Tongue (tissue), 2 donors: ENCODE results near the gene JAML. TPM values are rescaled to one million over a fixed set of nuclear protein-coding genes. Genes with fewer than 3 reads are reported as not detected.

Experiments
- DNase-seq: peaks from one replicate; pipeline ENCODE4 v3.0.0-alpha.2; 2015
- total RNA-seq: library from RNA; depleted of rRNA; stranded (reverse); fragments of >200 nt; gene quantifications from one replicate; pipeline ENCODE4 v1.2.3, GENCODE V29; 2014

The JAML gene
- total RNA-seq, 1 donor from 2014 or later: 9.7 TPM

DNA sequence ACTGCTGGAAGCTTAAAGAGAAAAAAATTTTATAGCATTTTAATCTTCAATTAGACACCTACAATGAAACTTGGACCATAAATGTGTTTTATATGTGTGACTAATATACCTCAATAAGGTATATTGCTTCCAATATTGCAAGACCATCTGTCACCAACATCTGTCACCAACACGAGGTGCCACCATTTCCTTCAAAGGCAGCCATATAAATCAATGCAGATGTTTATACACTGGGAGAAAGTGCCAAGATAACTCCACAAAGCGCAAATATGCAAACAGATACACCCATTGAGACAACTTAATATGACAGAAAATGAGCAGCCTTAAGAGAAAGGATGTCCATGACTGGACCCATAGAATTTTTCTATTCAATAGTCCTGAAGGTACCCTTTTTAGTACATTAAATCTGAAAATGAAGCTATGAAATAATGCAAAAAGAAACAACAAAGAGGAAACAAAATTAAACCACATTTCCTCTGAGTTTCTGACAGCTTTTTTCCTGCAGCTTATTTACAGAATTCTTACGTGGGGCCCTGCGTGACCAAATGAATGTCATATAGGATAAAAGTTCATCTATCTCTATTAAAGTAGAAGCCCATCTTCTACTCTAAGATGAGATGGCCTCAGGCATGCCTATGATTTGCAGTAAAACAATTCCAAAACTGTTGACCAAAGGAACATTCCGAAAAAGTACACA, 14.8 kb upstream of the JAML start:
- DNase-seq: no peak

DNA sequence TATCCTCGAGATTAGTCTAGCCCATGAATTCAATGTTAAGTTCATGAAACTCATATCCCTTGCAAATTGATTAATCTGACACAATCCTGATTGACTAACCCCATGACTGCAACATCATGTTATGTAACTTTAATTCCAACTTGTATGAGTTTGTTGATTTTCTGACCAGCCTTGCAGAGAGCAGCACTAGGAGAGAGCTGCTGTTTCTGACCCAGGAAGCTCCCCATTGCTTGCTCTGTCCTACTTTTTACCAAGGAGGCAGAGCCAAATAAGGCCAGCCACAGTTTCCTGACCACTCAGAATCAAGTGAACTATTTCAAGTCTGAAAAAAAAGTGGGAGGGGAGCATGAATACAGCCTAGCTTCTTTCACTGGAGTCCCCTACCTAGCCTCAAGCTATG, 14.1 kb upstream of the JAML start:
- DNase-seq: no peak

- DNase-seq: no peak
Observed at GRCh38 chr11:118238421-118238820, 13.6 kb upstream of the JAML start.

DNA sequence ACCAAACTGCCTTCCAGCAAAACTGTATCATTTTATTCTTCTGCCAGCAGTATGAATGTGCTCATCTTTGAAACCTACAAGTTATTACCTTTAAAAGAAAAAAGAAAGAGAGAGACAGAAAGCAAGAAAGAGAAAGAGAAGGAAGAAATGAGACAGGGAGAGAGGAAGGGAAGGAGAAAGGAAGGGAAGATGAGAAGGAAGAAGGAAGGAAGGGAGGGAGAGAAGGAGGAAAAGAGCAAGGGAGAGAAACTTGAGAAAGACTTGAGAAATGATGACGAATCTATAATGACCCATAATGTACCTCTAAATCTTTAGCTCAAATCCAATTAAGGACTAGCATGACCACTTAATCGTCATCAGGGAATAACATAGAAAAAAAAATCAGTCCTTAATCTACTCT, 11.4 kb upstream of the JAML start:
- DNase-seq: no peak

GRCh38 chr11:118234833-118235232, 10.0 kb upstream of the JAML start:
- DNase-seq: no peak

GRCh38 chr11:118233850-118234249, 9.0 kb upstream of the JAML start:
- DNase-seq: no peak

DNA sequence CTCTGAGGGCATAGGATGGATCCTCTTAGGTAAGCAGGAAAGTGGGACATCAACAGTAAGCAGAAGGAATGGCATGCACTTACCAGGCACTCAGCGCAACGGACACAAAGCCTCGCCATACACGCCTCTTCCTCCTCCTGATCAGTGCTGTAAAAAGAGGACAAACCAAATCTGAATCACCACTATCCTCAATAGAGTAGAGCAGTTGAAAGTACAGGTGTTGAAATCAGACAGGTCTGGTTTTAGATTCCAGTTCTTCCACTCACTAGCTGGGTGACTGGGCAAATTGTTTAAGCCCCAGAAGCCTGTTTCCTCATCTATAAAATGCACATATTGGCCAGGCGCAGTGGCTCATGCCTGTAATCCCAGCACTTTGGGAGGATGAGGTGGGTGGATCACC, 8.6 kb upstream of the JAML start:
- DNase-seq: no peak

GRCh38 chr11:118232659-118233058, 7.8 kb upstream of the JAML start:
- DNase-seq: no peak

DNA sequence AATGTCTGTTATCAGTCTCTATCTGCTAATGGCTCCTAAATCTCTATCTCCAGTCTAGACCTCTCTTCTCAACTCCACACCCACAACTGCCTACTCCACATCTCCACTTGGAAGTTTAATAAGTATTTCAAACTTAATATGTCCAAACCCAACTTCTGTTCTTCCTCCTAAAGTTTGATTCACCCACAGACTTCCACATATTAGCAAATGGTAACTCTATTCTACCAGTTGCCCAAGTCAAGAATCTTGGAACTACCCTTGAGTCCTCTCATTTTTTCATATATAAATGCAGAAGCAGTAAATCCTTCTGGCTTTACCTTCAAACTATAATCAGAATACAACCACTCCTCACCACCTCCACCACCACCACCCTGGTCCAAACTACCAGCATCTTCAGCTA, 6.7 kb upstream of the JAML start:
- no peak for DNase-seq

DNA sequence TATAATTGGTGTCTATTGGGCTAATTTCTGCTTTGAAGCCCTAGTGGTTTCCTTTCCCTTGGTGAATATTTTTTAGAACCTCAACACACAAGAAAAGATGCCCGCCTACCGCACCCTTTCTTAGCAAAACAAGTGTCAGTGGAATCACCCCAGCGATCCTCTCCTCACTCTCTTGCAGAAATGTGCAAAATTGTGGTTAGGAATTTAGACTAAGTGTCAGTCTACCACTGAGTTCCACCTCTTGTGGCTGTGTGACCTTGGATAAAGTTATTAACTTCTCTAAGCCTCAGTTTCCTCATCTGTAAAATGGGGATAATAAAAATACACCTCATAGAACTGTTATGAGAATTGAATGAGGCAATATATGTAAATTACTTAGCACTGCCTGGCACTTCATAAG, 5.3 kb upstream of the JAML start:
- no peak for DNase-seq

- no peak for DNase-seq
Observed at GRCh38 chr11:118229274-118229847, 4.5 kb upstream of the JAML start.

DNA sequence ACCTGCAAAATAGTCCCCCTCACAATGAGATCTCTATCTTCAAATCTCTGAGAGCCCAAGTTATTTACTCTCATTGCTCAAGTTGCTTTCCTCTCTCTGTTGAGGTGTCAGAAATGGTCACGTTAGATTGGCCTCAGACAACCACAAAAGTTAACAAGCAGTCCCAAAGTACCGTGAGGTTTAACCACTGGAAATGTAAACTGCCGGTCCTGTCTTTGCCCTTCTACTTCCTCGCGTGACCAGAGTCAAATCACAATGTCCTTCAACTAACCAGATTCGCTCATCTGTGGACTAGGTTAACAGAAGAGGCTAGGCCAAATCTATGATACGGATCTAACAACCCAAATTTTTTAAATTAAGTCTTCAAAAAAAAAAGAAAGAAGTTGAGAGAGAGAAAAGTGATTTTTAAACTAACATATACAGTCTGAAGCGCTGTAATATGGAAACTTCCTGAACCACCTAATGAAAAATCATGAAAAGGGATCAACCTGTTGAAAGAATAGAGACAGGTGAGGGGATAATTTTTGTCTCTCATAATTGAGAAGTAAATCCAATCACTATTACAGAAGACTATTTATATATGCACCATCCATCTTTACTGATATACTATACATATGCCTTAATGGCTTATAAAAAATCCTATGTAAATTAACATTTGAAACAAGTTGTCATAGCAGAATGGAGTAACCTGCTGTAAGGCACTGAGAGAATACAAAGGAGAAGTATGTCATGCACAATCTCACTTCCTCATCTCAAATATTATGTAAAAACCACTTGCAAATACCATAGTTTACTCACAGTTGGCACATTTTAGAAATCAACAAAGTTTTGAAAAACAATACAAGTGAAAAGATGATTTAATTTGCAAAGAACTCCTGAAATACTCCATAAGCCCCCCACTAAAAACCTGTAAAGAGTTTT, 3.3 kb upstream of the JAML start:
- no peak for DNase-seq

- no peak for DNase-seq
Observed at GRCh38 chr11:118226781-118227180, 2.0 kb upstream of the JAML start.

- DNase-seq: no peak
Observed at GRCh38 chr11:118226296-118226695, 1.5 kb upstream of the JAML start.

GRCh38 chr11:118223992-118224391, 819 bp downstream of the JAML start:
- DNase-seq: no peak

GRCh38 chr11:118223570-118223969, 1.2 kb downstream of the JAML start:
- no peak for DNase-seq

DNA sequence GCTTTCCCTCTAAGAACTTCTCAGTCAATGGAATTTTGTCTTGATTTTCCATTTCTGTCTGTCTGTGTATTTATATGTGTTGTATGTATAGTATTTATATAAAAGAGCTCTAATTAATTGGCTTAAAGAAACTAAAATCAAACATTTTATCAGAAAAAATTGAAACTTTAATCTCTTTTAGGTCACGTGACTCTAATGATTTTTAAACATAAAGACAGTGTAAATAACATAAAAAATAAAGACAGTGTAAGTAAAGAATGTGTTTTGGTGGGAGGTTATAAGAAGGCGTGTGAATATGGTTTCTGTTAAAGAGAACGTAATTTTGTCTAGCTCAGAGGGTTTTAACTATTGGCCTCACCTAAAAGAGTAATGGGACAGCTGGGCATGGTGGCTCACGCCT, 2.4 kb downstream of the JAML start:
- DNase-seq: no peak

DNA sequence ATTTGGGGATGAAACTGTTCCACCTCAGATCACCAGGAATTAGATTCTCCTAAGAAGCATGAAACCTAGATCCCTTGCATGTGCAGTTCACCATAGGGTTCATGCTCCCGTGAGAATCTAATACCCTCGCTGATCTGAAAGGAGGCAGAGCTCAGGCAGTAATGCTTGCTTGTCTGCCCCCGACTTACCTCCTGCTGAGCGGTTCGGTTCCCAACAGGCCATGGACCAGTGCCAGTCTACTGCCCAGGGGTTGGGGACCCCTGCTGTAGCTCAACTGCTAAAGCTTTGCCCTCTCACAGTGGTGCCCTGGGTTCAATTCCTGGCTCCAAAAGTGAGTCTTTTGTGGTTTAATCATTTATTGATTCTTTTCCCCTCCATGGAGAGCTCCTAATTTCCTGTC, 3.4 kb downstream of the JAML start:
- no peak for DNase-seq

- DNase-seq: no peak
Observed at GRCh38 chr11:118219732-118220131, 5.1 kb downstream of the JAML start.

GRCh38 chr11:118219244-118219643, 5.6 kb downstream of the JAML start:
- no peak for DNase-seq

DNA sequence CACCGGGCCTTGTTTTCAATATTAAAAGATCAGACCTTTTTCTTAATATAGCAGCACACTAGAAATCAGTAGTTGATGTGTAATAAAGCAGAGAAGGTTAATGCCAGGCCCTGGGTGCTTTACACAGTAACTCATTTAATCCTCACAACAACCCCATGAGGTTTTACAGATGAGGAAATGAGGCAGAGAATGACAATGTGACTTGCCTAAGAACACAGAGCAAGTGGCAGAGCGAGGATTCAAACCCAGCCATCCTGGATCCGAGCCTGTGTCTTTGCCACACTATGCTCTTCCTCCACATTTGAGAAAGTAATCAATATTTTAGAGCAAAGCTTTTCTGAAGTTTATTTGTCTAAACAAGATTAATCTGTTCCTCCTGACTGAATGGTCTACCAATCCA, 7.2 kb downstream of the JAML start:
- DNase-seq: no peak

DNA sequence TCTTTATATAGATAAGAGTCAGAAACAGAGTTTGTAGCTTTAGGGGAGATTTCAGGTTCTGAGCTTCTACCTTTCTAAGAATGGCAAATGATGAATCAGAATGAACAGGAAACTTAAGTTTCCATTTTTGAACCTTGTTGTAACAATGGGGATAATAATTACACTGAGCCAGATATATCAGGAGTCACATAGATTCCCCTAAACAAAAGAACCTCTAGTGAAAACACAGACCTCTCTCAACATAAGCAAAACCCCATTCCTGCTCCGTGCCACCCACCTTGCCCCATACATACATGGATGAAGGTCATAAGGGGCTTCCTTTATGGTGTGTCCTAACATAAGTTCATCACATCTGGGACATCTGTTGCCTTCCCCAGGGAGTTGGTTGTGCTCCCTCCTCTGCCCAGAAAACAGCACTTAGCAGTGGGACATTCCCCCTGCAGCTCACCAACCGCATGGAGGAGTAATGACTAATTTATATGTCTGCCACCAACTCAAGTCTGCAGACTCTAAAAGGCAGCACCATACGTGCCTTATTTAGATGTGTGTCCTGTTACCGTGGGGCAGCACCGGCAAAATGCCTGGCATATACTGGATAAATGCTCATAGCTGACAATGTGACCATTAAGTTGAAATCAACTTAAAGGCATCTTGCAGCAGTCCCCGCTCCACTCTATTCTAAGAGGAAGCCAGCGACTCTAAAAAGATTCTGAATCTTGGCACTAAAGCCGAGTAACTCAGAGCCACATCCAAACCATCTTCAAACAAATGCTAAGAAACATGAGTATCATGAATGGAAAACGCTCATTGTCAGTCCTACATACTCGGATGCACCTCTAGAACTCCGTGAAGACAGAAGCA, 8.0 kb downstream of the JAML start:
- no peak for DNase-seq
